ENCODE measurements around the gene EGLN2.

EGLN2 gene

DNA sequence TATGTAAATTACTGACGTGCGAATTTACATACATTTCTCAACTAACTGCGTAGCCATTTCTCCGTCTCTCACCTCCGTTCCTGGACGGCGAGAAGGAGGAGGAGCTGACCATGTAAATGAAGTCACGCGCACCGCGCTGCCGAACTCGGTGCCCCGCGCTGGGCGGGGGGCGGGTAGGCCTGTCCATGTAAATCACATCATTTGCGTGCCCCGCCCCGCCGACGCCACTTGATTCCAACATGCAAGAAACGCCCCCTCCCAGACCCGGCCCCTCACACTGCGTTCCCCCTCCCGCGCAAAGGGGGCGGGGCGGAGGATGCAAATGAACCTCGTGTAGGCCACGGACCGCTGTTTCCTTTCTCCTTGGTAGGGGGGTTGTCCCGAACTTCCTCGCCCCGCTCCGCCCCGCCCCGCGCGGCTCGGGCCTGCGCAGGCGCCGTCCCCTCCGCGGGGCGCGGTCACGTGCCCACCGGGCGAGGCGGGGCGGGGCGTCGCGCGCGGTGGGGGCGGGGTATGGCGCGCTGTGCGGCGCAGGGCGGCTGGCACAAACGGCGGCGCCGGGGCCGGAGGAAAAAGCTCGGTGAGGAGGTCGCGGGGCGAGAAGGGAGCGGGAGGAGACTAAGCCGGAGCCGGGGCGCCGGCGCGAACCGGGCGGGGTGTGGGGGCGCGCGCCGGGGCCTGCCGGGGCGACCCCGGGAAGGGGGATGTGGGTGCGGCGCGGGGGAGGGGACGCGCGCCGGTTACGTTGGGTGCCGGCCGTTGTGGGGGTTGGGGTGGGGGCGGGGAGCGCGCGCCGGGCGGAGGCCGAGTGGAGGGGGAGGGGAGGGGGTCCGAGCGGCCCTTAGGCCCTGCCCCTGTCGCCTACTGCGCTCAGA lies at the start of gene EGLN2:
EGLN2 (plus strand) TSS at position 509 of the 875 bp plus-strand sequence. CDS start 1,382 bp downstream, outside the sequence.
- peak; percentile 99 for DNase-seq (ENCODE audit: extremely low read depth, low read depth)
- TF ChIP-seq, protein P1, sequence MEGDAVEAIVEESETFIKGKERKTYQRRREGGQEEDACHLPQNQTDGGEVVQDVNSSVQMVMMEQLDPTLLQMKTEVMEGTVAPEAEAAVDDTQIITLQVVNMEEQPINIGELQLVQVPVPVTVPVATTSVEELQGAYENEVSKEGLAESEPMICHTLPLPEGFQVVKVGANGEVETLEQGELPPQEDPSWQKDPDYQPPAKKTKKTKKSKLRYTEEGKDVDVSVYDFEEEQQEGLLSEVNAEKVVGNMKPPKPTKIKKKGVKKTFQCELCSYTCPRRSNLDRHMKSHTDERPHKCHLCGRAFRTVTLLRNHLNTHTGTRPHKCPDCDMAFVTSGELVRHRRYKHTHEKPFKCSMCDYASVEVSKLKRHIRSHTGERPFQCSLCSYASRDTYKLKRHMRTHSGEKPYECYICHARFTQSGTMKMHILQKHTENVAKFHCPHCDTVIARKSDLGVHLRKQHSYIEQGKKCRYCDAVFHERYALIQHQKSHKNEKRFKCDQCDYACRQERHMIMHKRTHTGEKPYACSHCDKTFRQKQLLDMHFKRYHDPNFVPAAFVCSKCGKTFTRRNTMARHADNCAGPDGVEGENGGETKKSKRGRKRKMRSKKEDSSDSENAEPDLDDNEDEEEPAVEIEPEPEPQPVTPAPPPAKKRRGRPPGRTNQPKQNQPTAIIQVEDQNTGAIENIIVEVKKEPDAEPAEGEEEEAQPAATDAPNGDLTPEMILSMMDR (IDR thresholded peaks at IDR 0.05; ENCODE audit: low read depth, low read length), result no peak

DNA sequence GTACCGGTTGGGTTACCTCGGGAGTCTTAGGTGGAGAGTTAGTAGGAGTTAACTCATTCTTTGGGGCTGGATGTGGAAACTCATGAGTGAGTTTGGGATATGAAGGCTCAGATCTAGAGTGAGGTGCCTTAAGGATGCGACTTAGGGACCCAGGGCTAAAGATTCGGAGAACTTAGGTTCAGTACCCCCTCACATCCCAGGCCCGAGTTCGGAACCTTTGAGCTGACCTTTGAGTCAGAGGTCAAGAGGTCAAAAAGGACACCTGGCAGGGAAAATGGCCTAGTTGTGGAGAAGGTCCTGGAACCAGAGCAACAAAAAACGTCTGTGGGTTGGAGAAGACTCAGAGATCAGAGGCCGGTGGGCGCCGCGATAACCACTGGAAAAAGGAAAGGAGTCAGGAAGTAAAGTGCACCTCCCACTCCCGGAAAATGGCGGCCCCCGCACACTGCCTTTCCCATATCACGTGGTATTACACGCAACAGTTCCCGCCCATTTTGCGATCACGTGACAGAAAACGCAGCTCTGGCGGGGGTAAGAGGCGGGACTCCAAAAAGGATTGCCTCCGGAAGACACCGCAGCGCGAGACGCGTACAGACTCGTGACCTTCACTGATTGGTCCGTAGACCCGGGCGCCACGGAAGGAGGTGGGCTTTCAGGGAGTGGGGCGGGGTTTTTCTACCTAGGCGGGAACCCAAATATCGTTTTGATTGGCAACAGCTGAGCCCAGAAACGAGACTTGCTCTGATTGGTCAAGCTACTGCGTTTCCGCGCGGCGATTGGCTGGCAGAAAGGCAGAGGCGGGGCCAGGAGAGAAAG lies 48.7 kb upstream of the EGLN2 start, which contains the start of gene ACTMAP:
ACTMAP (minus strand) TSS at position 420 of the 816 bp plus-strand sequence. CDS start 674 bp downstream, outside the sequence.
- DNase-seq (ENCODE audit: extremely low read depth, low read depth), result peak; percentile 100
- TF ChIP-seq, protein P1 (IDR thresholded peaks at IDR 0.05; ENCODE audit: low read depth, low read length), result no peak

DNA sequence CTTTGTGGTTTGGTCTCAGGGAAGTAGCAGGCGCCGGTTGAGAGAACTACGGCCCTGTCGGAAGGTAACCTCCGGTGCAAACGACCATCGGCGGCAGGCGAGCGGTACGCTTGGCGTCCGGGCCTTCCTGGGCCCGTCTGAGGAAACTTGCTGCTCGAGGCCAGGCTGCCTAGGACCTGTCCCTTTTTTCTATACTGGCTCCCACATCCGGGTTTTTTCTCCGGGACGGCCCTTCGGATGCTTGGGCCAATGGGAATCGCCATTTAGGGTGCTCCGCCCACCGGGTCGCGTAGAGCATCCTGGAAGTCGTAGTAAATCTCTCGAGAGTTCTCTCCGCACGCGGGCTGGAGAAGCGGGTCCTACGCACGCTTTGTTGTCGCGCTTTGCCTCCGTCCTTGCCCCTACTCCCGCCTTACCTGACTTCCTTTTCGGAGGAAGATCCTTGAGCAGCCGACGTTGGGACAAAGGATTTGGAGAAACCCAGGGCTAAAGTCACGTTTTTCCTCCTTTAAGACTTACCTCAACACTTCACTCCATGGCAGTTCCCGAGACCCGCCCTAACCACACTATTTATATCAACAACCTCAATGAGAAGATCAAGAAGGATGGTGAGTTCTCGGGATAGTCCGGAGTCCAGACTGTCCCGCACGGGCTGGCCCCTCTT lies 48.0 kb upstream of the EGLN2 start, which contains the start of gene SNRPA:
SNRPA (plus strand) TSS at position 330 of the 664 bp plus-strand sequence; CDS start at position 536, 206 bp downstream.
- TF ChIP-seq, protein P1 (IDR thresholded peaks at IDR 0.05; ENCODE audit: low read depth, low read length), result no peak
- DNase-seq (ENCODE audit: extremely low read depth, low read depth), result peak; percentile 92

DNA sequence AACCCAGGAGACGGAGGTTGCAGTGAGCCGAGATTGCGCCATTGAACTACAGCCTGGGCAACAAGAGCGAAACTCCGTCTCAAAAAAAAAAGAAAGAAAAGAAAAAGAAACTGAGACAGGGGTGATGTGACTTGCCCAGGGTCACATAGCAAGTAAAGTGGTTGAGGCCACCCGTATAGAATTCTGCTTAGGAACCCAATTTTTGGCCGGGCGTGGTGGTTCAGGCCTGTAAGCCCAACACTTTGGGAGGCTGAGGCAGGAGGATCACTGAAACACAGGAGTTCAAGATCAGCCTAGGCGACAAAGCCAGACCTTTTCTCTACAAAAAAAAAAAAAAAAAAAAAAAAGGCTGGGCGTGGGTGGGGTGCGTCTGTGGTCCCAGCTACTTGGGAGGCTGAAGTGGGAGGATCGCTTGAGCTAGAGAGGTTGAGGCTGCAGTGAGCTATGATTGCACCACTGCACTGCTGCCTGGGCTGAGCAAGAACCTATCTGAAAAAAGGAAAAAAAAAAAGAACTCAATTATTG lies 46.7 kb upstream of the EGLN2 start:
- DNase-seq (ENCODE audit: extremely low read depth, low read depth), result no peak
- TF ChIP-seq, protein P1 (IDR thresholded peaks at IDR 0.05; ENCODE audit: low read depth, low read length), result no peak

DNA sequence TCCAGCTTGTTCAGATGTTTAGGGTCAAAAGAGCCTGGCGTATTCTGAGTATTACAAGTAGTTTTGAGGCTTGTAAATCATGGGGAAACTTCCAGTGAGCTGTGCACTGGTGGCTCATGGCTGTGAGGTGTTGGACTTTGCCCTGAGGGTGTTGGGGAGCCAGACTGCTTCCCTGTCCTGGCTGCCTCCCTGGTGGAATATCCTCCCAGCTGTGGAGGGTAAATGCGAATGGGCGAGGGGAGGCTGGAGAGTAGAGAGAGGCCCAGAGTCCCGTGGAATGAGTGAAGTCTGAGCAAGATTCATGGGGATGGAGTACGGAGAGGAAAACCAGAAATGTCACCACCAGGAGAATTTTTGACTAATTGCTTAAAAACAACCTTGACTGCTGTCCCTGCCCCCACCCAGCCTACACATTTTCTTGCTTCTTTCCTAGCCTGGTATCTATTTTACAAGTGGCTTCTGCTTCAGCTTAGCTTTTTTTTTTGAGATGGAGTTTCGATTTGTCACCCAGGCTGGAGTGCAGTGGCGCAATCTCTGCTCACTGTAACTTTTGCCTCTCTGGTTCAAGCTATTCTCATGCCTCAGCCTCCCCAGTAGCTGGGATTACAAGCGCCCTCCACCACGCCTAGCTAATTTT lies 44.3 kb upstream of the EGLN2 start:
- TF ChIP-seq, protein P1 (IDR thresholded peaks at IDR 0.05; ENCODE audit: low read depth, low read length), result no peak
- no peak for DNase-seq (ENCODE audit: extremely low read depth, low read depth)

DNA sequence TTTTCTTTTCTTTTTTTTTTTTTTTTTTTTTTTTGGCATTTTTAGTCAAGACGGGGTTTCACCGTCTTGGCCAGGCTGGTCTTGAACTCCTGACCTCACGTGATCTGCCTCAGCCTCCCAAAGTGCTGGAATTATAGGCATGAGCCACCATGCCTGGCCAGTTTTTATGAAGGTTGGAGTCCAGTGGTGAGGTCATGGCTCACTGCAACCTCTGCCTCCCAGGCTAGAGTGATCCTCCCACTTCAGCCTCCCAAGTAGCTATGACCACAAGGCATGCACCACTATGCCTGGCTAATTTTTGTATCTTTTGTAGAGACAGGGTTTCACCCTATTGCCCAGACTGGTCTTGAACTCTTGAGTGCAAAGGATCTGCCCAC lies 43.8 kb upstream of the EGLN2 start:
- TF ChIP-seq, protein P1 (IDR thresholded peaks at IDR 0.05; ENCODE audit: low read depth, low read length), result no peak
- no peak for DNase-seq (ENCODE audit: extremely low read depth, low read depth)
